Measurements from ENCODE around the gene FBXO36.

- TF ChIP-seq, protein P1, sequence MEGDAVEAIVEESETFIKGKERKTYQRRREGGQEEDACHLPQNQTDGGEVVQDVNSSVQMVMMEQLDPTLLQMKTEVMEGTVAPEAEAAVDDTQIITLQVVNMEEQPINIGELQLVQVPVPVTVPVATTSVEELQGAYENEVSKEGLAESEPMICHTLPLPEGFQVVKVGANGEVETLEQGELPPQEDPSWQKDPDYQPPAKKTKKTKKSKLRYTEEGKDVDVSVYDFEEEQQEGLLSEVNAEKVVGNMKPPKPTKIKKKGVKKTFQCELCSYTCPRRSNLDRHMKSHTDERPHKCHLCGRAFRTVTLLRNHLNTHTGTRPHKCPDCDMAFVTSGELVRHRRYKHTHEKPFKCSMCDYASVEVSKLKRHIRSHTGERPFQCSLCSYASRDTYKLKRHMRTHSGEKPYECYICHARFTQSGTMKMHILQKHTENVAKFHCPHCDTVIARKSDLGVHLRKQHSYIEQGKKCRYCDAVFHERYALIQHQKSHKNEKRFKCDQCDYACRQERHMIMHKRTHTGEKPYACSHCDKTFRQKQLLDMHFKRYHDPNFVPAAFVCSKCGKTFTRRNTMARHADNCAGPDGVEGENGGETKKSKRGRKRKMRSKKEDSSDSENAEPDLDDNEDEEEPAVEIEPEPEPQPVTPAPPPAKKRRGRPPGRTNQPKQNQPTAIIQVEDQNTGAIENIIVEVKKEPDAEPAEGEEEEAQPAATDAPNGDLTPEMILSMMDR (IDR thresholded peaks at IDR 0.05) = no peak
- no peak for TF ChIP-seq EZH2 (IDR thresholded peaks at IDR 0.05; ENCODE audit: borderline replicate concordance, insufficient read depth, low read depth, low read length, poor library complexity, severe bottlenecking)
Observed at GRCh38 chr2:230016844-230017243, 94.5 kb downstream of the FBXO36 start.
